GM18505 (cell line): ENCODE results near the gene TNFSF12.

Experiments
- ATAC-seq: cut with Tn5 transposase; IDR thresholded peaks from one replicate; pipeline ENCODE4 v1.9.1; 2021; ENCODE audit not compliant: unreplicated experiment
- POLR2A ChIP-seq: IDR thresholded peaks from 4 replicates; pipeline ENCODE4 v1.6.1; 2011; ENCODE audit warnings: borderline replicate concordance; ENCODE audit not compliant: insufficient read depth, insufficient read length; ENCODE audit errors: extremely low read depth

TNFSF12 gene

GRCh38 chr17:7548585-7549400 is at the start of gene TNFSF12:
Gene TNFSF12 (plus strand): TSS chr17:7549058. CDS start chr17:7549154, 96 bp downstream.
- TF ChIP-seq POLR2A = peak; percentile 61
- no peak for ATAC-seq

GRCh38 chr17:7499161-7499560 is 49.7 kb upstream of the TNFSF12 start:
- no peak for ATAC-seq
- TF ChIP-seq POLR2A = no peak

- no peak for ATAC-seq
- TF ChIP-seq POLR2A = no peak
Observed at GRCh38 chr17:7501729-7502128, 47.1 kb upstream of the TNFSF12 start.

- TF ChIP-seq POLR2A = no peak
- no peak for ATAC-seq
Observed at GRCh38 chr17:7502171-7502847, 46.5 kb upstream of the TNFSF12 start.

- no peak for ATAC-seq
- TF ChIP-seq POLR2A = no peak
Observed at GRCh38 chr17:7502987-7503386, 45.9 kb upstream of the TNFSF12 start.

- ATAC-seq = no peak
- TF ChIP-seq POLR2A = no peak
Observed at GRCh38 chr17:7503521-7503920, 45.3 kb upstream of the TNFSF12 start.

GRCh38 chr17:7508145-7508544 is 40.7 kb upstream of the TNFSF12 start:
- no peak for ATAC-seq
- no peak for TF ChIP-seq POLR2A

- no peak for TF ChIP-seq POLR2A
- ATAC-seq = no peak
Observed at GRCh38 chr17:7508846-7509245, 40.0 kb upstream of the TNFSF12 start.

- ATAC-seq = no peak
- no peak for TF ChIP-seq POLR2A
Observed at GRCh38 chr17:7509937-7510336, 38.9 kb upstream of the TNFSF12 start.

- no peak for TF ChIP-seq POLR2A
- ATAC-seq = no peak
Observed at GRCh38 chr17:7511108-7511507, 37.8 kb upstream of the TNFSF12 start.

GRCh38 chr17:7512105-7512504 is 36.8 kb upstream of the TNFSF12 start:
- ATAC-seq = no peak
- TF ChIP-seq POLR2A = no peak

- TF ChIP-seq POLR2A = no peak
- ATAC-seq = no peak
Observed at GRCh38 chr17:7512824-7513540, 35.9 kb upstream of the TNFSF12 start.

GRCh38 chr17:7513850-7514419 is 34.9 kb upstream of the TNFSF12 start:
- no peak for TF ChIP-seq POLR2A
- ATAC-seq = no peak

- no peak for ATAC-seq
Observed at GRCh38 chr17:7515911-7516610, 32.8 kb upstream of the TNFSF12 start.

More at GRCh38 chr17:7515911-7516610, 32.8 kb upstream of the TNFSF12 start:
- TF ChIP-seq POLR2A = no peak
